HG02852 (cell line): ENCODE measurements around the gene CPA4.

Experiments
- ATAC-seq: cut with Tn5 transposase; IDR thresholded peaks from one replicate; pipeline ENCODE4 v1.9.1; 2021; ENCODE audit warnings: mild to moderate bottlenecking, moderate library complexity; ENCODE audit not compliant: unreplicated experiment

Gene CPA4

GRCh38 chr7:130342701-130343380 is 49.9 kb downstream of the CPA4 start:
- no peak for ATAC-seq

- no peak for ATAC-seq
Observed at GRCh38 chr7:130344271-130344866, 51.4 kb downstream of the CPA4 start, which contains the start of gene CPA5. Gene CPA5, plus strand, starts transcription at chr7:130344816. Its CDS starts 1,670 bp downstream, at chr7:130346486.

- no peak for ATAC-seq
Observed at GRCh38 chr7:130345136-130345535, 52.2 kb downstream of the CPA4 start.

- no peak for ATAC-seq
Observed at GRCh38 chr7:130345725-130346124, 52.8 kb downstream of the CPA4 start.

DNA sequence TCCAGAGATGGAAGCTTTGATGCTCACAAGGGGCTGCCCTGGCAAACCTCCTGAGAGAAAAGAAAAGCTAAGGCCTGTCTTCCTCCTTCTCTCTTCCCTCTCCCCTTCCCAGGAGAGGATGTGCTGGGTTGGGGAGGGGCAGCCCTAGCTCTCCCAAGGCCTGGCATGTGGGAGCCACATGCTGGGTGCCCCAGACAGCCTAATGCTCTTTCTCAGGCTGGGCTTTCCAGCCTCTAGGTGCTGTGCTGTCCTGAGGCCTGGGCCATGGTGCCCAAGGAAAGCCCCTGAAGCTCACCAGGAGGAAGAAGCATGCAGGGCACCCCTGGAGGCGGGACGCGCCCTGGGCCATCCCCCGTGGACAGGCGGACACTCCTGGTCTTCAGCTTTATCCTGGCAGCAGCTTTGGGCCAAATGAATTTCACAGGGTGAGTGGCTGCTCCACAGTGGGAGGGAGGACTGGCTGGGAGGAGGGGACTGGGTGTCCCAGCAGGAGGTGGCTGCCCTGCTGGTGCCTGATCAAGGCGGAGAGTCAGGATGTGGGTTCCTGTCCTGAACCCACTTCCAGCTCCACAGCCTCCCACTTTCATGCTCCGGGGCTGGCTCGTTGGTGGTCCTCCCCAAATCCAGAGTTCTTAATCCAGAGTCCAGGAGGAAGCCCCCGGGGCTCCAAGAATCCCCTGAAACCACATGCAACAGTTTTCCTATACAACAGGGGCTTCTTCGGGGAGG is 53.4 kb downstream of the CPA4 start:
- no peak for ATAC-seq

DNA sequence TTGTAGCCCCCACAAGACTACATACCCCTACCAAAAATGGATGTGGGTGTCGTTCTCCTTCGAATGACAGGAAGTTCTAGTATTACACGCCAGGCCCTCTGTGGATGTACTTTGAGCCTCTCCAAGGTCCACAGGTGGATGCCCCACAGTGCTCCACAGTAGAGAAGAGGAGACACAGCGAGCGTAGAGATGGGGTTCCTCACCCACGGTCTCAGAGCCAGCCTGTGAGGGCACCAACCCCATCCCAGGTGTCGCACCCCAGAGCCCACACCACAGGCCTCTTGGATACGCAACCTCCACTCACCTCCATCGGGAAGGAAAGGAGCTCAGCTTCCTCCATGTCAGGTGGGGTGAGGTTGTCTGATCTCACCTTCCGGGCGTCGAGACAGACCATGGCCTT is 54.0 kb downstream of the CPA4 start:
- ATAC-seq: no peak

DNA sequence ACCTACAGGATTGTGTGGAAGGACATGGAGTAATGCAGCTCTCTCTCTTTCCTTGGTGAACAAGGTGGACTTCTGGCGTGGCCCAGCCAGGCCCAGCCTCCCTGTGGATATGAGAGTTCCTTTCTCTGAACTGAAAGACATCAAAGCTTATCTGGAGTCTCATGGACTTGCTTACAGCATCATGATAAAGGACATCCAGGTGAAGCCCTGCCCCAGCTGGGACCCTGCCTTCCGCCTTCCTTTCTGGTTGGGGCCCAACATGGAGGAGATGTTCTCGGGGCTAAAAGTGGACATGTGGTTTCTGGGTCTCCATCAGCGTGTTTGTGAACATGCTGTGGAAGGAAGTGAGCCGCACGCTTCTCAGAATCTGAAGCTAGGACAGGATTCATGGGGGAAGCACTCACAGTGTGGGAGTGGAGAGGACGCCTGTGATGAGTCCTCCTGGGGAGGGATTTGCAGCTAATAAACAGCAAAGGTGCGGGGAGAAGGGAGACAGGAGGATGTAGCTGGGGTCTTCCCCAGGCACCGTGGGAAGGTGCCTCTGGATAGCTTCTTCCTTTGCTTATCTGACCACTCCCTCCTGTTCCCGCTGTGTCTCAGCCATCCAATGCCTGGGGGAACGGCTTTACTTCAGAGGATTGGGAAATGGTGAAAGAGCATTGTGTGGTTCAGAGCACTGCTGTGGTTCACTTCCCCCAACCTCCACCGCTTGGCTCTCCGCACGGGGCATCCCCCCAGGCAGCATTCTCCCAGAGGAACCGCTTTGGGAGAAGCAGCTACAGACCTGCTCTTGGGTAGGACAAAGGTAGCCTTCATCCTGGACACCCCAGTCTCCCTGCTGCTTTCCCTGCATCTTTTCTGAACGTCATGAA is 57.2 kb downstream of the CPA4 start:
- ATAC-seq: no peak

DNA sequence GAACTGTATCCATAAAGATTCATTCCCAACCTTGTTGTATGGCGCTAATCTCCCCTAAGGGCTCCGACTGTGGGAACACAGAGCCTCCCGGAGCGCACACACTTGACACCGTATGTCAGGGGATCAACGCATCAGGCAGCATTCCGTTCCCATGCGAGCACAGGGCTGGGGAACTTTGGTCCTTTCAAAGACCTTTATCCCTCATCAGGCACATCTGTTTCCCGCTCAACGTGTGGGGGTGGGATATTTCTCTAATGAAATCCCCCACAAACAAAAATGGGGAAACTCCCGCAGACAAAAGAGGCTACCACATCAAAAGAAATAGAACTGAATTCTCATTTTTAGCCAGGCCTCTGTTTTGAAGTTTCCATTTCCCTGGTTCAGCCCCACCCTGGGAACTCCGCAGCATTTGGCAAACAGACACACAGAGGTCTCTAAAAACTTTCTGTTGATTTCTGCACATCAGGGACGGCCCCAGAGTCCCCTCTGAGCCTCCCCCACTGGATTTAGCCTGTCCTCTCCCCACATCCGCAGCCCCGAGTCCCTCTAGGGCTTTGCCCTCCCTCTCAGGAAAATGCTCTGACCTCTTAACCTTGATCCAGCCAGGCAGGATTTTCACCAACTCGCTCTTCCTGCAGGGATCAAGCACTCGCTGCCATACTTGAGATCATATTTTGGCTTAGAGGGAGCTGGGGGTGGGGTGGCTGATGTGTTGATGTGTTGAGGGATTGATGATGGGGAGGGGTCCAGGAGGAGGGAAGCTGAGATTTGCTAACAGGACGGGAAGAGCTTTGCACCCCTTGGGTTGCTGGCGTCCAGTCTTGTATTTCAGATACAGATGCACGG is 58.2 kb downstream of the CPA4 start:
- ATAC-seq: peak; percentile 61

- no peak for ATAC-seq
Observed at GRCh38 chr7:130351791-130352090, 58.8 kb downstream of the CPA4 start.

DNA sequence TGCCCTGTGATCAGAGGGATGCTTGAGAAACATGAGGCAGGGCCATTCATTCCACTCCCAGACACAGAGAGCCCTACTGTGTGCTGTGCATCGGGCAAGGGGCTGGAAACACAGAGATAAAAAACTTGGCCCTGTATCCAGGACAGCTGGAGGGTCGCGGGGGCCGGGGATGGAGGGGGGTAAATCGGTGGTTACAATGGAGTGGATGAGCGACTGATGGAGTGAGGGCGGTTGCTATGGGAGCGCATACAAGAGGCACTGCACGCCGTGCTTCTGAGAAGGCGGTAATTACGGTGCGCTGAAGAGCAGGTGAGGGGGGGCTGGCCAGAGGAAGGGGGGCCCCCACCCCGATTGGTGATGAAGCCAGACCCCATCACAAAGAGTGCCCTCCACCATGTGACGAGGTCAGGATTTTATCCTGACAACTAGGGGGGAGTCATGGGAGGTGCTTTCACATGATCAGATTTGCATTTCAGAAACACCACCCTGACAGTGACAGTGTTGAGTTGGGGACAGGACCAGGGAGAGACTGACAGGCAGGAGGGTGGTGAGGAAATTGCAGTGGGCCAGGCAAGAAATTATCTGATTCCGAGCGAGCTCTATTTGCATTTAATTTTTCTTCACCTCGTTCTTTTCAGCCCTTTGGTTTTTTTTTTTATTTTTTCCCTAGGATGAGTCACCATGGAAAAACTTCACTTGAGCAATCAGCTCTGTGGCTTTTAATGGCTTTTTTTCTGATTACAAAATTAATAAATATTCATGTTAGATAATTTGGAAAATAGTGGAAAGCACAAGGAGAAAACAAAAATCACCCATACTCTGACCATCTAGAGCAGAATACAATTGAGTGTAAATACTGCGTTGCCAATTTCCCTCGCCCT is 59.5 kb downstream of the CPA4 start:
- no peak for ATAC-seq

DNA sequence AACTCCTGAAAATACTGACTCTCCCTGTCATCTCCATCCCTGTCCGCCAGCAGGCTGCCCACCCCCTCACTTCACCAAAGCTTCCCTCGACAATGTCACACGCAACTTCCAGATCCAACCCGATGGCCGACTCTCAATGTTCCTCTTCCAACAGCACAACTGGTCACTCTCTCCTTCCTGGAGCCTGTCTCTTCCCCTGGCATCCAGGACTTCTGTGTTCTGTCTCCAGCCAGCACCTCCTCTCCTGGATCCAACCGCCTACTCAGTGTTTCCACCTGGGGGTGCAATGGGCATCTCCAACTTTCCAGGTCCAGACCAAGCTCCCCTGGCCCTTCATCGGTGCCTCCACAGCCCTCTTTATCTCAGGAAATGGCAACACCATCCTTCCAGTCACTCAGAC is 60.2 kb downstream of the CPA4 start:
- no peak for ATAC-seq

- no peak for ATAC-seq
Observed at GRCh38 chr7:130356121-130356875, 63.3 kb downstream of the CPA4 start.

GRCh38 chr7:130356876-130357611 is 64.1 kb downstream of the CPA4 start:
- ATAC-seq: no peak

- ATAC-seq: no peak
Observed at GRCh38 chr7:130358471-130358870, 65.5 kb downstream of the CPA4 start.

- no peak for ATAC-seq
Observed at GRCh38 chr7:130359276-130359857, 66.4 kb downstream of the CPA4 start.

GRCh38 chr7:130360518-130360917 is 67.6 kb downstream of the CPA4 start:
- no peak for ATAC-seq

- ATAC-seq: no peak
Observed at GRCh38 chr7:130361681-130362080, 68.7 kb downstream of the CPA4 start.
